ENCODE measurements around the gene PIK3AP1.
"Not testable (repeated sequence)": the region's sequence is repeated elsewhere in the genome, so short reads cannot be mapped to it uniquely, and the experiment has no call there.

Gene PIK3AP1

GRCh38 chr10:96695975-96696634 is 24.2 kb downstream of the PIK3AP1 start:
- DNase-seq = no peak

DNA sequence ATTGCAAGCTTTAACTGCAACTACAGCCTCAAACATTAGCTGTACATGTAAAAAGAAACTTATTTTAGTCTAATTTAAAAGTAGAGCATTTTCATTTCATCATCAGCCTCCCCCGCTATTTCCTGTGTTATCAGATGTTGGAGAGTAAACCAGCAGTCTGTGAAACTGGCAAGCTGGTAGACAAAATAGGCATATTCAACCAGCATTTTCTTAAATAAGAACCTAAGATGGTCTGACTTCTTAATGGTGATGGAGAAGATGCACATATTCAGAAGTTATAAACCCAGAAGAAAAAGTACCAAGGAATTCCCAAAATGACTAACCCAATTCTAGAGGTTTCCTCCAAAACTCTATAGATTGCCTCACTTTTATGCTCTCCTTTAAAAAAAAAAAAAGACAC is 24.9 kb downstream of the PIK3AP1 start:
- DNase-seq = no peak

DNA sequence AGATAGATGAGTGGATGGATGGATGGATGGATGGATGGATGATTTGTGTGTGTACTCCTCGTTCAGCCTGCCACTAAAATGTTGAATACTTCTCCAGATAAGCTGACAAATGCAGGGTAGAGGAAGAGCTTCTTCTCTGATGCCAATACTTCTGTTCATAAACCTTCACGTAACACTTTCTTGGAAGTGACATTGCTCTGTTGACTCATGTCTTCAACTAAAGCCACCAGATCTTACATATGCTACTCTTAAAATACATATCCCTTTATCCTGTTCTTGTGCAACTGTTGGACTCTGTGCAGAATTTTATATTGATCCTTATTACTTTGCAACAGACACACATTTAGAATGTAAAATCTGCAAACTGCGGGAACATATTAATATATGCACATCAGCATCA is 26.9 kb downstream of the PIK3AP1 start:
- no peak for DNase-seq

DNA sequence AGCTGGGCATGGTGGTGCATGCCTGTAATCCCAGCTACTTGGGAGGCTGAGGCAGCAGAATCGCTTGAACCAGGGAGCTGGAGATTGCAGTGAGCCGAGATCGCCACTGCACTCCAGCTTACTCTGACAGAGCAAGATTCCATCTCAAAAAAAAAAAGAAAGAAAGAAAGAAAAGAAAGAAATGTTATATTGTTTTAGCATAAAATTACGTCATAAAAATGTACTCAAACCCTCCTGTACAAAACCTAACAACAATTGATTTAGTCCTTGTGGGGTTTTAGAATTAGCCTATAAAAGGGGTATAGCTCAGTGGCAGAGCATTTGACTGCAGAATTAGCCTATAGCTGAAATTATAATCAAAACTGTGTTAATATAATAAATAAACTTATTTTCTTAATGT is 27.9 kb downstream of the PIK3AP1 start:
- no peak for DNase-seq

GRCh38 chr10:96691761-96692160 is 28.6 kb downstream of the PIK3AP1 start:
- no peak for DNase-seq

GRCh38 chr10:96690755-96691730 is 29.3 kb downstream of the PIK3AP1 start:
- no peak for DNase-seq

GRCh38 chr10:96688789-96689188 is 31.5 kb downstream of the PIK3AP1 start:
- DNase-seq = no peak

- DNase-seq = no peak
Measured at GRCh38 chr10:96687317-96688012, 32.8 kb downstream of the PIK3AP1 start.

DNA sequence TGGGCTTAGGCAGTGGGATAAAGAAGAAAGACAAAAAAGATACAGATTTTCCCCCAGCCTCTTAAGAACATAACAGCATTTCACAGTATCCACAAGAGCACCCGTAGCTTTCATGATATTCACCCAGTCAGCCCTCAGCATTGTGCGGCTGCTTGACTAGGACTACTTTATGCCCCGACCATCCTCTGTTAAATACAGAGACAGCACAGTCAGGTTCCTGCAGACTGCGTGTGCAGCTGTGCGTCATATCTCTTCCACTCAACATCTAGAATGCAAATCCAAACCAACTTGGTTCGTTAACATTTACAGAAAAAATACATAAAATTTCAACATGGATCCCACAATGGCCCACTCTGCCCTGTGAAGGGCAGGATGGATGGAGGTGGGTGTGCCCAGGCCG is 33.8 kb downstream of the PIK3AP1 start:
- DNase-seq = no peak

DNA sequence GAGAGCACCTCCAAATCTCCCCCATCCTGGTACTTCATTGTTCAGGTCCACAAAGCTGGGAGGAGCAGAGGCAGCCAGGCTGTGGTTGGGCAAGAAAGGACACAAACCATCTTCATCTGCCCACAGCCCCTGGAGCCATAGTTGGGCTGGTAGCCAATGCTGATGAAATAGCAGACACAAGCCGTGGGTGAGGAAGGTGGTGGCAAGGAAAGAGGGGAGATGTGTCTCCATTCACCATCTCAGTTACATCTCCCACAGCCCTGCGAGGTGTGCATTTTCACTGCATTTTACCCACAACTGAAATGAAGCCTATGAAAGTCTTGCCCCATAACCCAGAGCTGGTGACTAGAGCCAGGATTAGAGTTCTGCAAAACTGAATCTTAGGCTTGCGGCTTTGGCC is 35.0 kb downstream of the PIK3AP1 start:
- no peak for DNase-seq

- DNase-seq = no peak
Measured at GRCh38 chr10:96684826-96685225, 35.5 kb downstream of the PIK3AP1 start.

DNA sequence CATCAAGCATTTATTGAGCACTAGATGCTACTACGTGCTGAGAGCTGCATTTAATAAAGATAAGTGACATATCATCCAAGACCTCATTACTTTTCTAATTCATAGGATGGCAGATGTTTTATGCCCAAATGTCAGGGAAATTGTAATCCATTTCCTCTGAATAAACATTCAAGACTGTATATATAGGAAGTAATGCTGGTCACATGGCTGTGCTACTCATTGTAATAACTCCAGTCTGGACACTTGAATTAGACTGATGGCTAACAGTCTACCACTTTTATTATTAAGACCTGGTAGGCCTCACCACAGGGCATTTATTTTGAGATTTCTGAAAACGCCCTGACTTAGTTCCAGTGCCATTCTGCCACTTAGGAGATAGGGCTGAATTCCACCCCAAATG is 36.6 kb downstream of the PIK3AP1 start:
- no peak for DNase-seq

- no peak for DNase-seq
Measured at GRCh38 chr10:96683065-96683464, 37.2 kb downstream of the PIK3AP1 start.

GRCh38 chr10:96681524-96681923 is 38.8 kb downstream of the PIK3AP1 start:
- DNase-seq = no peak

- DNase-seq = not testable (repeated sequence)
Measured at GRCh38 chr10:96680463-96680862, 39.9 kb downstream of the PIK3AP1 start.

- no peak for DNase-seq
Measured at GRCh38 chr10:96678725-96679124, 41.6 kb downstream of the PIK3AP1 start.

DNA sequence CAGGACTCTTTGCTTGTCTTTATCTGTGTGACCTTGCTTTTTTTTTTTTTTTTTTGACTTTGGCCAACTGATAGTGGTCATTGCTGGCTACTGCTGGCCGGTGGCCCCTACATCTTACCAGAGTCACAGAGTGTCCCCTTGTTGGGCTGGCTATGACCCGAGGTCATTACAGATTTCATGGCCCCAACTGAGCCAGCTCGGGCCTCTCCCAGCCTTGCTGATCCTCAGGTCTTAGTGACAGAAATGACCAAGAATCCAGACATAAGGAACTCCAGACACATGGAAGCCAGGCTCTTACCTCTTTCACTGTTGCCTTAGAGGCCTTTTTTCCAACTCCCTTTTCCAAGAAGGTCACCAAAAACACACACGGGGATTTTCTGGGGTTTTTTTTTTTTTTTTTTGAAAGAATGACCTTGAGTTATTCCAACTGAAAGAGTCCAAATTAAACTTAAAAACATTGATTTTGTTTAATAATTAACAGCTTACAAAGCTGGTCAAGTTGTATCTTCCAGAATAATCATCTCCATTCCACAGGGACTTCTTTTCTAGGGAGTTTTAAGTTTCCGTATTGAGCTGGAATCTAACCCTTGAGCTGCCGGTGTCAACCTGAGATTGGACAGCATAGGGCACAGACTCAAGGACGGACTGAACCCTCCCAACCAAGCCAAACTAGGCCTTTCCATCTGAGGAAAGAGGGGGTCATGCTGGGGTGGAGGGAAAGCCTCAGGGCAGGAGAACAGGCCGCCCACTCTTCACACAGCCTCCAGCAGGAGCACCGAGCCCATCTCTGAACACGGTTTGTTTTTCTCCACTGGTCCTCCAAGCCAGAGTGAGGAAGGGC is 43.8 kb downstream of the PIK3AP1 start:
- no peak for DNase-seq

DNA sequence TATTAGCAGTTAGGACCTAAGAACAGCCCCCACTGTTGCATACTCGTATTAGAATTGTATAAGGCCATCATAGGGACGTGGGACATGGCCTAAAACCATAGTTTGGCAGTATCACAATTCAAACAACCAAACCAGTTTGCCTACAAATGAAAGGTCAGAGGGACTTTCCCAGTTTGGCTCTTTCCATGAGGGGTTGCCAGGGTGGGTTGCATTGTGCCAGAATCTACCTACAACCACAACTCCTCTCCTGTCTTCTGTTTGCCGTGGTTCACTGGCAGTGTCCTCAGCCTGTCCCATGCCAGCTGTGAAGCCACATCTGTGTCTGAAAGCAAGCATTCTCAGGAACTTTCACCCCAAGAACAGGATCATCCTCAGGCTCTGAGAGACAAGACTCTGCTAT is 44.5 kb downstream of the PIK3AP1 start:
- no peak for DNase-seq

DNA sequence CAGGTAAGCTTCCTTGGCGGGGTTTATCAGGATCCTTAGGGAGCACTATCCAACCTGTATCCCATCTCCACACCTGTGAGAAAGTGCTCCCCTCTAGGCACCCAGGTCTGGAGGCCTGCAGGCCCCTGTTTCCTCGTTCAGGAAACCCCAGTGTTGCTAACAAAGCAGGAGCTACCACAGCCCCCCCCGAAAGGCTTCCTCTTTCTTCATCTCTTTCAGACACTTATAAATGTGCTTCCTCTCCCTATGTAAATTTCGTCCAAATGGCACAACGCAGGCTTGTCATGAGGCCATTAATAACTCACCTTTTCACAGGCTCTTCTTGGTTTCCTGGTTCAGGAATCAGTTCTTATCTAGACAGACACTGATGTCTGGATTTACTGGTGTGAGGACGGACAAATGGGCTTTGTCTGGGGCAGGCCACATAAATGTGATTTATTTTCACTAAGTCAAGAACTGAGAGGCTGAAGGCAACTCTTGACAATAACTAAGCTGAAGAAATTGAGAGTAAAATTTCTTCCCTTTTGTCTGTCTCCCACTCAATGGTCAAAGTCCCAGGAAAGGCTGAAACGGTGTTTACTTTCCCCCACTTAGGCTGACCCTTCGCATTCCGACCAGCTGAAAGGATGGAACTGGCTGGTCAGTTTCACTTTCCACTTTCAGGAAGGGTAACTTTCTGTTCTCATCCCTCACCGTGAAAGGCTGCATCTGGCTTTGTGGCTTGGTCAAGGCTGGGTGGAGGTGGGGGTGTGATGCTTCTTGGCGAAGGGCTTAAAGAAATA is 46.8 kb downstream of the PIK3AP1 start:
- no peak for DNase-seq

DNA sequence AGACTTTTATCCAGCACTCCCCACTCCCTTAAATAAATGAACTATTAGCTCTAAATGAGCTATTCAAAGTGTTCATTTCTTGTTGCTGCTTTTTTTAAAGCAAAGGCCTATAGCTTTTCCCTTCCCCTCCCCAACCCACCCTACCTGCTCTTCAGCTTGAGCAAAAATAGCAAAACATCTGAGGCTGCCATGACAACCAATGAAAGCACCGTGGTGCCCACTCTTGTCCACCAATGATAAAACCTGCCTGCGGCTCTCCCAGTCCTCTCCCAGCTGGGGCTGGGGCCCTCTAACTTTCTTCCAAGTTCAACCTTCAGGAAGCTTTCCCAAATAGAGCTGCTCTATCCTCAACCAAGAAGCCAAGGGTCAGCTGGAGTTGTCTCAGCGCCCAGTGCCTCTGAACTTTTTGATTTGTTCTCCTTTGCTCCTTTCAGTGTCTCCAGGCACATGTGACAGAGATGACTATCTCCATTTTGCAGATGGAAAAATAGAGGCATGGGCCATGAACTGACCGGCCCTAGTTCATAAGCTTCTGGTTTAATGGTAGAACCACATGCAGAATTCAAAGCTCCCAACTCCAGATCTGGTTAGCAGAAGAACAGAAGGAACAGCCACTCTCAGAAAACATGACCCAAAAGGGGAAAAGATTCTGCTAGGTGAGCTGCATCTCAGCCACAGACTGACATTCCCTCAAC is 47.7 kb downstream of the PIK3AP1 start:
- no peak for DNase-seq

DNA sequence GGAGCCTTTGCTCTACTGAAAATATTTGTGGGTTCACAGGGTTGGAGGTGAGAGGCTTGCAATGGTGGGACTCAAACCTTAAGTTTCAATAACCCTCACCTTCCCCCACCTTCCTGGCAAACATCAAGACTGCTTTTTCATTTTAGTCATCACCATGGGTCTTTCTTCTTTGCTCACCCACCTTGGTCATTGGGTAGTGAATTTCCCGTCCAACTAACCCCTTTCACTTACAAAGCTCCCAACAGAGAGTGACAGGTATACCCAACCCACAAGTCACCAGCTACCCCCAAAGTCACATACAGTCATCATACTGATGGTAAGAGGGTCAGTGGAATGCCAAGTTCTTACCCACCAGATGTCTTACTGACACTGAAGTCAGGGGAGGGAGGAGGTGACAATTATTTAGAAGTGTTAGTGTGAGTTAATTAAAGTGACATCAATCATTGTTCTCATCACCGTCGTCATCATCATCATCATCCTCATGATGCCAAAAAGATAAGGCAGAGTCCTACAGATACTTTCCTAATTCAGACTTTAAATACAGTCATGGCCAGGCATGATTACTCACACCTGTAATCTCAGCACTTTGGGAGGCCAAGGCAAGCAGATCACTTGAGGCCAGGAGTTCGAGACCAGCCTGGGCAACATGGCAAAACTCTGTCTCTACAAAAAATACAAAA is 49.0 kb downstream of the PIK3AP1 start:
- DNase-seq = no peak
